Panc1 (cell line): ENCODE data around the gene CRADD. TPM values are rescaled to one million over a fixed set of nuclear protein-coding genes. Genes with fewer than 3 reads are reported as not detected.

Experiments
- ATAC-seq: fragments of 200-7000 bp; cut with Tn5 transposase; 2 replicates; pipeline ENCODE4 v1.9.1; 2020; ENCODE audit warnings: mild to moderate bottlenecking, moderate library complexity
- BruUV-seq: library from RNA; stranded (reverse); fragments of 400-500 nt; replicated peaks from 2 replicates; lab custom pipeline; 2021; lab: Mats Ljungman, UMichigan
- CTCF ChIA-PET: fragments of 300-600 bp; sonication (Branson Sonifier 250); formaldehyde crosslinking; loops from one replicate; lab custom pipeline; 2022; ENCODE audit warnings: antibody characterized with exemption; lab: Charles Lee
- POLR2A ChIA-PET: fragments of 300-600 bp; sonication (Branson Sonifier 250); formaldehyde crosslinking; loops from one replicate; lab custom pipeline; 2022; ENCODE audit warnings: antibody characterized with exemption; lab: Charles Lee
- DNase-seq: peaks from one replicate; pipeline ENCODE4 v3.0.0-alpha.2; 2010; ENCODE audit warnings: low read depth, low spot score
- H3K27ac ChIP-seq: 2 replicates; pipeline ENCODE4 v1.5.1; 2011; ENCODE audit warnings: mild to moderate bottlenecking, low read length, inconsistent platforms
- H3K27me3 ChIP-seq: fragments of 200-500 bp; sonication (Bioruptor generic); 2 replicates; pipeline ENCODE4 v1.6.0; 2014; ENCODE audit warnings: low read length, inconsistent platforms; ENCODE audit not compliant: control insufficient read depth, insufficient read depth
- H3K36me3 ChIP-seq: fragments of 200-500 bp; sonication (Bioruptor generic); 2 replicates; pipeline ENCODE4 v1.5.1; 2014; ENCODE audit warnings: inconsistent platforms, mild to moderate bottlenecking, low read length, moderate library complexity; ENCODE audit not compliant: control insufficient read depth, insufficient read depth
- H3K4me1 ChIP-seq: 2 replicates; pipeline ENCODE4 v1.5.1; 2011; ENCODE audit warnings: inconsistent platforms, mild to moderate bottlenecking, low read length, moderate library complexity; ENCODE audit not compliant: control insufficient read depth, insufficient read depth
- H3K4me3 ChIP-seq, 2 experiments: 2 replicates each; pipeline ENCODE4 v1.5.1; 2011 to 2012; ENCODE audit warnings: low read depth in 2 of 2, low read length in 2 of 2, mild to moderate bottlenecking in 2 of 2, inconsistent platforms in 1 of 2, moderate library complexity in 1 of 2
- H3K9me3 ChIP-seq: fragments of 200-500 bp; sonication (Bioruptor generic); 2 replicates; pipeline ENCODE4 v1.5.1; 2014; ENCODE audit warnings: low read depth, mild to moderate bottlenecking, inconsistent platforms, low read length, moderate library complexity; ENCODE audit not compliant: control insufficient read depth, insufficient read depth
- CTCF ChIP-seq: fragments of 450-650 bp; IDR thresholded peaks from 2 replicates; pipeline ENCODE4 v1.5.1; 2017; ENCODE audit warnings: mild to moderate bottlenecking
- POLR2AphosphoS5 ChIP-seq: IDR thresholded peaks from 2 replicates; pipeline ENCODE4 v1.6.1; 2012; ENCODE audit warnings: mild to moderate bottlenecking, low read depth, low read length, moderate library complexity
- SIN3A ChIP-seq: IDR thresholded peaks from 2 replicates; pipeline ENCODE4 v1.6.1; 2012; ENCODE audit warnings: low read depth, mild to moderate bottlenecking, low read length, moderate library complexity, borderline replicate concordance; ENCODE audit not compliant: insufficient read depth
- TCF7L2 ChIP-seq: IDR thresholded peaks from 2 replicates; pipeline ENCODE4 v1.6.1; 2011; ENCODE audit warnings: mild to moderate bottlenecking, low read depth, low read length, inconsistent platforms
- in situ Hi-C: cut with HindIII; loops from 2 replicates; pipeline ENCODE4 v1.10.0; 2016; ENCODE audit warnings: low sequenced_read_pairs, low pct_unique_long_range_greater_than_20kb
- intact Hi-C: fragments of 100-400 bp; cut with micrococcal nuclease; formaldehyde crosslinking; loops from one replicate; pipeline ENCODE4 v1.10.0; 2022; ENCODE audit not compliant: unreplicated experiment
- total RNA-seq: library from RNA; stranded (reverse); gene quantifications from one replicate; pipeline ENCODE4 v1.2.1, GENCODE V29; 2021; ENCODE audit not compliant: unreplicated experiment
- TF ChIP-seq, protein P1 (sequence below), 2 experiments: IDR thresholded peaks; 2 replicates each; pipeline ENCODE4 v1.6.1; 2011 to 2012; ENCODE audit warnings: low read depth in 2 of 2, control low read depth in 1 of 2, low read length in 1 of 2, mild to moderate bottlenecking in 1 of 2, moderate library complexity in 1 of 2; ENCODE audit not compliant: insufficient read depth in 1 of 2

The CRADD gene
- total RNA-seq, 1 experiment from 2014 or later = 7.0 TPM

DNA sequence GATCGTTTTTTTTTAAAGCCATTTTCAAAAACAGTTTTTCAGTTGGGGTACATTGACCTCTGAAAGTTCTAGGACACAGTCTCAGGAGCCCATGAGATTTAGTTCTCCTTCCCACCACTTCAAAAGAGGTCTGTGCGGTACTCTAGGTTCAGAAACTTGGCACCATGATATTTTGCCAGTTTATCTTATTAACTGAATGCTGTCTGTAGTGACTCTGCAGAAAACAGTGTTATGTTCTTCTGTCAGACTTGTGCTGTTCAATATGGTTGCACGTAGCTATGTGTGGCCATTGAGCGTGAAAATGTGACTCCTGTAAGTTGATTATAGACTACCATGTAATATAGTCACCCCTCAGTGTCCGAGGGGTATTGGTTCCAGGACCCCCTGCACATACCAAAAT lies 35.9 kb downstream of the CRADD start:
- peaks cover 6% of the 10 kb centered on the region; the same call in 1 of the 2 replicates for H3K9me3 ChIP-seq
- ChIA-PET CTCF (interaction anchor here (0.6 to 0.9 kb wide), 2 partner anchors 29 to 55 kb away, joined by 3 to 7 read pairs; no protein-coding TSS in a partner anchor), POLR2A (no interaction called here)
- DNase-seq = no peak
- H3K27ac ChIP-seq = peak overlapping the region; percentile 53
- in situ Hi-C loops (no loop called here), intact Hi-C loops (no loop called here)
- no TSS peak for BruUV-seq
- no peak for TF ChIP-seq CTCF
- TF ChIP-seq SIN3A = no peak
- TF ChIP-seq TCF7L2 = no peak
- TF ChIP-seq, protein P1, sequence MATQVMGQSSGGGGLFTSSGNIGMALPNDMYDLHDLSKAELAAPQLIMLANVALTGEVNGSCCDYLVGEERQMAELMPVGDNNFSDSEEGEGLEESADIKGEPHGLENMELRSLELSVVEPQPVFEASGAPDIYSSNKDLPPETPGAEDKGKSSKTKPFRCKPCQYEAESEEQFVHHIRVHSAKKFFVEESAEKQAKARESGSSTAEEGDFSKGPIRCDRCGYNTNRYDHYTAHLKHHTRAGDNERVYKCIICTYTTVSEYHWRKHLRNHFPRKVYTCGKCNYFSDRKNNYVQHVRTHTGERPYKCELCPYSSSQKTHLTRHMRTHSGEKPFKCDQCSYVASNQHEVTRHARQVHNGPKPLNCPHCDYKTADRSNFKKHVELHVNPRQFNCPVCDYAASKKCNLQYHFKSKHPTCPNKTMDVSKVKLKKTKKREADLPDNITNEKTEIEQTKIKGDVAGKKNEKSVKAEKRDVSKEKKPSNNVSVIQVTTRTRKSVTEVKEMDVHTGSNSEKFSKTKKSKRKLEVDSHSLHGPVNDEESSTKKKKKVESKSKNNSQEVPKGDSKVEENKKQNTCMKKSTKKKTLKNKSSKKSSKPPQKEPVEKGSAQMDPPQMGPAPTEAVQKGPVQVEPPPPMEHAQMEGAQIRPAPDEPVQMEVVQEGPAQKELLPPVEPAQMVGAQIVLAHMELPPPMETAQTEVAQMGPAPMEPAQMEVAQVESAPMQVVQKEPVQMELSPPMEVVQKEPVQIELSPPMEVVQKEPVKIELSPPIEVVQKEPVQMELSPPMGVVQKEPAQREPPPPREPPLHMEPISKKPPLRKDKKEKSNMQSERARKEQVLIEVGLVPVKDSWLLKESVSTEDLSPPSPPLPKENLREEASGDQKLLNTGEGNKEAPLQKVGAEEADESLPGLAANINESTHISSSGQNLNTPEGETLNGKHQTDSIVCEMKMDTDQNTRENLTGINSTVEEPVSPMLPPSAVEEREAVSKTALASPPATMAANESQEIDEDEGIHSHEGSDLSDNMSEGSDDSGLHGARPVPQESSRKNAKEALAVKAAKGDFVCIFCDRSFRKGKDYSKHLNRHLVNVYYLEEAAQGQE (IDR thresholded peaks at IDR 0.05; ENCODE audit: insufficient read depth in 1 of 2, low read depth in 2 of 2, low read length in 1 of 2) = no peak
- TF ChIP-seq POLR2AphosphoS5 = no peak
- peak; percentile 59; the same call in 1 of the 2 replicates for ATAC-seq
- H3K4me1 ChIP-seq = peaks cover 16% of the 10 kb centered on the region; the same call in 1 of the 2 replicates
- no peaks in the 10 kb centered on the region for H3K36me3 ChIP-seq
- no peak overlapping the region for H3K4me3 ChIP-seq
- no peaks in the 10 kb centered on the region for H3K27me3 ChIP-seq

DNA sequence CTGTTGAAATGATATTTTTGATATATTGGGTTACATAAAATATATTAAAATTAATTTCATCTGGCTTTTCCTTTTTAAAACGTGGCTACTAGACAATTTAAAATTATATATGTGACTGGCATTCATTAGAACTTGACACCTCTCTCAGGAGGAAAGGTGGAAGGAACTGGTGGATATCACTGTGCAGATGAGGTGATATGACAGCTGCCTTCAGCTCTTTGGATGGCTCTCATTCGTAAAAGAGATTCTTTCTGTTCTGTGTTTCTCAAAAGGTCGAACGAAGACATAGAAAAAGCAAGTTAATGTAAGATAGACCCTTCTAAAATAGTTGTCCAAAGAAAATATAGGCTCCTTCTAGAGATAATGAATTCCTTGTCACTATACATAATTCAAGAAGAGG lies 36.6 kb downstream of the CRADD start:
- peaks cover 6% of the 10 kb centered on the region; the same call in 1 of the 2 replicates for H3K9me3 ChIP-seq
- ATAC-seq (no peak), DNase-seq (no peak)
- H3K27ac ChIP-seq = 0 out of 2 replicates have a peak overlapping the region, but pooled peaks have one; percentile 8
- peaks cover 16% of the 10 kb centered on the region; the same call in 1 of the 2 replicates for H3K4me1 ChIP-seq
- H3K27me3 ChIP-seq = no peaks in the 10 kb centered on the region
- intact Hi-C loops (no loop called here), in situ Hi-C loops (no loop called here)
- no TSS peak for BruUV-seq
- ChIA-PET POLR2A (interaction anchor here (0.6 kb wide), 1 partner anchor 1343 kb away, joined by 5 read pairs; no protein-coding TSS in a partner anchor), CTCF (no interaction called here)
- no peak for TF ChIP-seq SIN3A
- TF ChIP-seq, protein P1 (IDR thresholded peaks at IDR 0.05; ENCODE audit: insufficient read depth in 1 of 2, low read depth in 2 of 2, low read length in 1 of 2) = no peak
- no peak for TF ChIP-seq CTCF
- TF ChIP-seq TCF7L2 = no peak
- no peak for TF ChIP-seq POLR2AphosphoS5
- no peak overlapping the region for H3K4me3 ChIP-seq
- H3K36me3 ChIP-seq = no peaks in the 10 kb centered on the region
